Caco-2 (cell line): ENCODE results near the gene JTB. TPM values are rescaled to one million over a fixed set of nuclear protein-coding genes. Genes with fewer than 3 reads are reported as not detected.

Source experiments
- BruUV-seq: library from RNA; stranded (reverse); fragments of 400-500 nt; replicated peaks from 2 replicates; lab custom pipeline; 2021; lab: Mats Ljungman, UMichigan
- CTCF ChIA-PET: fragments of 300-600 bp; sonication (Branson Sonifier 250); formaldehyde crosslinking; loops from one replicate; lab custom pipeline; 2022; ENCODE audit warnings: antibody characterized with exemption; lab: Charles Lee
- POLR2A ChIA-PET: fragments of 300-600 bp; sonication (Branson Sonifier 250); formaldehyde crosslinking; loops from one replicate; lab custom pipeline; 2022; ENCODE audit warnings: antibody characterized with exemption; lab: Charles Lee
- DNase-seq, 2 experiments: peaks; one replicate each; pipeline versions ENCODE4 v3.0.0 to v3.0.0-alpha.2; 2020 to 2022
- H3K27me3 ChIP-seq: replicated peaks from 2 replicates; pipeline ENCODE4 v1.6.0; 2011; ENCODE audit warnings: low read length; ENCODE audit not compliant: control insufficient read depth, insufficient read depth
- H3K36me3 ChIP-seq: 2 replicates; pipeline ENCODE4 v1.5.1; 2011; ENCODE audit warnings: low read length; ENCODE audit not compliant: control insufficient read depth, insufficient read depth
- H3K4me1 ChIP-seq: fragments of 250-450 bp; sonication (Bioruptor Pico); 2 replicates; pipeline ENCODE4 v1.5.1; 2020; ENCODE audit warnings: mild to moderate bottlenecking
- H3K4me3 ChIP-seq: 2 replicates; pipeline ENCODE4 v1.5.1; 2011; ENCODE audit warnings: low read depth, mild to moderate bottlenecking, control low read depth, low read length
- H3K9me3 ChIP-seq: fragments of 250-450 bp; sonication (Bioruptor Pico); 2 replicates; pipeline ENCODE4 v1.5.1; 2020; ENCODE audit warnings: mild to moderate bottlenecking, moderate library complexity
- H3K27ac Mint-ChIP-seq: one replicate; pipeline ENCODE4 v1.8.0; 2022; ENCODE audit warnings: mixed read lengths; ENCODE audit not compliant: unreplicated experiment
- H3K27me3 Mint-ChIP-seq: one replicate; pipeline ENCODE4 v1.8.0; 2022; ENCODE audit warnings: mixed read lengths; ENCODE audit not compliant: insufficient read depth, unreplicated experiment
- H3K36me3 Mint-ChIP-seq: one replicate; pipeline ENCODE4 v1.8.0; 2022; ENCODE audit warnings: mild to moderate bottlenecking, mixed read lengths; ENCODE audit not compliant: insufficient read depth, unreplicated experiment
- H3K4me1 Mint-ChIP-seq: one replicate; pipeline ENCODE4 v1.8.0; 2022; ENCODE audit warnings: low read depth, mixed read lengths; ENCODE audit not compliant: unreplicated experiment
- H3K4me3 Mint-ChIP-seq: one replicate; pipeline ENCODE4 v1.8.0; 2022; ENCODE audit warnings: mild to moderate bottlenecking, moderate library complexity, mixed read lengths; ENCODE audit not compliant: unreplicated experiment
- H3K9me3 Mint-ChIP-seq: one replicate; pipeline ENCODE4 v1.8.0; 2022; ENCODE audit warnings: mixed read lengths; ENCODE audit not compliant: unreplicated experiment
- CTCF ChIP-seq, 2 experiments: fragments of 200-600 bp in 1 of 2; IDR thresholded peaks; 1 replicate in 1 of 2; 2 replicates in 1 of 2; pipeline versions ENCODE4 v1.5.1 to v1.8.0; 2011 to 2022; ENCODE audit warnings: antibody characterized with exemption in 1 of 2, control low read depth in 1 of 2, inconsistent platforms in 1 of 2, low read depth in 1 of 2, low read length in 1 of 2, mild to moderate bottlenecking in 1 of 2, moderate library complexity in 1 of 2; ENCODE audit not compliant: insufficient read depth in 1 of 2, severe bottlenecking in 1 of 2, unreplicated experiment in 1 of 2
- intact Hi-C: fragments of 100-400 bp; cut with micrococcal nuclease; formaldehyde crosslinking; loops from one replicate; pipeline ENCODE4 v1.10.0; 2022; ENCODE audit not compliant: unreplicated experiment
- total RNA-seq: library from RNA; stranded (reverse); gene quantifications from 2 replicates; pipeline ENCODE4 v1.2.3, GENCODE V29; 2022

The JTB gene
- total RNA-seq, 1 experiment from 2014 or later: 123 TPM

GRCh38 chr1:153962088-153963029, 15.1 kb downstream of the JTB start:
- Histone ChIP-seq H3K27me3 (no peaks in the 10 kb centered on the region), H3K9me3 (no peaks in the 10 kb centered on the region), H3K4me3 (peak overlapping the region; percentile 72), H3K4me1 (peaks cover 14% of the 10 kb centered on the region), H3K36me3 (peaks cover 4% of the 10 kb centered on the region)
- no TSS peak for BruUV-seq
- peaks cover 30% of the 10 kb centered on the region for H3K4me1 Mint-ChIP-seq
- H3K27ac Mint-ChIP-seq: peak overlapping the region; percentile 93
- no peaks in the 10 kb centered on the region for H3K27me3 Mint-ChIP-seq
- peak in 1 of 2 experiments; percentile 32 for DNase-seq
- intact Hi-C loops: loop anchor here (1.0 to 2.0 kb wide), 2 partner anchors 24 to 40 kb away; partner anchors contain the start of genes GATAD2B and RAB13
- TF ChIP-seq CTCF (IDR thresholded peaks at IDR 0.05; ENCODE audit: insufficient read depth in 1 of 2, low read depth in 1 of 2, low read length in 1 of 2, severe bottlenecking in 1 of 2, unreplicated experiment in 1 of 2): no peak
- ChIA-PET CTCF (interaction anchor here (0.7 to 2.5 kb wide), 4 partner anchors 16 to 265 kb away, joined by 3 to 14 read pairs (median 4); partner anchors contain the start of genes DENND4B and GATAD2B), POLR2A (interaction anchor here (1.0 to 6.3 kb wide), 6 partner anchors 10 to 328 kb away, joined by 3 to 105 read pairs (median 10); partner anchors contain the start of genes DENND4B, GATAD2B and JTB)
- peaks cover 75% of the 10 kb centered on the region for H3K36me3 Mint-ChIP-seq
- peak overlapping the region; percentile 81 for H3K4me3 Mint-ChIP-seq
- no peaks in the 10 kb centered on the region for H3K9me3 Mint-ChIP-seq

- no peaks in the 10 kb centered on the region for H3K9me3 Mint-ChIP-seq
- peaks cover 74% of the 10 kb centered on the region for H3K36me3 Mint-ChIP-seq
- CTCF ChIA-PET: no interaction called here
- TF ChIP-seq CTCF (IDR thresholded peaks at IDR 0.05; ENCODE audit: insufficient read depth in 1 of 2, low read depth in 1 of 2, low read length in 1 of 2, severe bottlenecking in 1 of 2, unreplicated experiment in 1 of 2): no peak
- no TSS peak for BruUV-seq
- H3K27me3 Mint-ChIP-seq: no peaks in the 10 kb centered on the region
- H3K4me1 ChIP-seq: peaks cover 21% of the 10 kb centered on the region
- H3K9me3 ChIP-seq: no peaks in the 10 kb centered on the region
- H3K4me1 Mint-ChIP-seq: peaks cover 30% of the 10 kb centered on the region
- DNase-seq: no peak
- H3K27me3 ChIP-seq: no peaks in the 10 kb centered on the region
- peaks cover 4% of the 10 kb centered on the region for H3K36me3 ChIP-seq
- peak overlapping the region; percentile 81 for H3K4me3 Mint-ChIP-seq
- peak overlapping the region; percentile 72; the same call in 1 of the 2 replicates for H3K4me3 ChIP-seq
- intact Hi-C loops: no loop called here
- POLR2A ChIA-PET: no interaction called here
- peak overlapping the region; percentile 93 for H3K27ac Mint-ChIP-seq
Measured at GRCh38 chr1:153961421-153961820, 16.1 kb downstream of the JTB start.

GRCh38 chr1:153960206-153960605, 17.3 kb downstream of the JTB start:
- no peaks in the 10 kb centered on the region for H3K27me3 ChIP-seq
- Mint-ChIP-seq H3K27me3 (no peaks in the 10 kb centered on the region), H3K4me3 (peak overlapping the region; percentile 22), H3K4me1 (peaks cover 21% of the 10 kb centered on the region), H3K27ac (no peak overlapping the region), H3K36me3 (peaks cover 68% of the 10 kb centered on the region), H3K9me3 (no peaks in the 10 kb centered on the region)
- DNase-seq: no peak
- H3K9me3 ChIP-seq: no peaks in the 10 kb centered on the region
- H3K4me1 ChIP-seq: peaks cover 13% of the 10 kb centered on the region
- no peak for TF ChIP-seq CTCF (IDR thresholded peaks at IDR 0.05; ENCODE audit: insufficient read depth in 1 of 2, low read depth in 1 of 2, low read length in 1 of 2, severe bottlenecking in 1 of 2, unreplicated experiment in 1 of 2)
- ChIA-PET POLR2A (no interaction called here), CTCF (no interaction called here)
- no peak overlapping the region for H3K4me3 ChIP-seq
- BruUV-seq: no TSS peak
- H3K36me3 ChIP-seq: peaks cover 4% of the 10 kb centered on the region
- intact Hi-C loops: no loop called here
